ENCODE results near the gene SLC25A52.
"Not testable (repeated sequence)": the region's sequence is repeated elsewhere in the genome, so short reads cannot be mapped to it uniquely, and the experiment has no call there.

The SLC25A52 gene, protein sequence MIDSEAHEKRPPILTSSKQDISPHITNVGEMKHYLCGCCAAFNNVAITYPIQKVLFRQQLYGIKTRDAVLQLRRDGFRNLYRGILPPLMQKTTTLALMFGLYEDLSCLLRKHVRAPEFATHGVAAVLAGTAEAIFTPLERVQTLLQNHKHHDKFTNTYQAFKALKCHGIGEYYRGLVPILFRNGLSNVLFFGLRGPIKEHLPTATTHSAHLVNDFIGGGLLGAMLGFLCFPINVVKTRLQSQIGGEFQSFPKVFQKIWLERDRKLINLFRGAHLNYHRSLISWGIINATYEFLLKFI

GRCh38 chr18:31760695-31761094 lies at the start of gene SLC25A52:
SLC25A52 (minus strand) TSS chr18:31760880; CDS start chr18:31760661, 219 bp downstream.
- no peak for DNase-seq

GRCh38 chr18:31809049-31809448 lies 48.4 kb upstream of the SLC25A52 start:
- DNase-seq: not testable (repeated sequence)

- DNase-seq: no peak
These were observed 40.4 kb upstream of the SLC25A52 start for GRCh38 chr18:31801078-31801477.

GRCh38 chr18:31799257-31799656 lies 38.6 kb upstream of the SLC25A52 start:
- DNase-seq: not testable (repeated sequence)

DNA sequence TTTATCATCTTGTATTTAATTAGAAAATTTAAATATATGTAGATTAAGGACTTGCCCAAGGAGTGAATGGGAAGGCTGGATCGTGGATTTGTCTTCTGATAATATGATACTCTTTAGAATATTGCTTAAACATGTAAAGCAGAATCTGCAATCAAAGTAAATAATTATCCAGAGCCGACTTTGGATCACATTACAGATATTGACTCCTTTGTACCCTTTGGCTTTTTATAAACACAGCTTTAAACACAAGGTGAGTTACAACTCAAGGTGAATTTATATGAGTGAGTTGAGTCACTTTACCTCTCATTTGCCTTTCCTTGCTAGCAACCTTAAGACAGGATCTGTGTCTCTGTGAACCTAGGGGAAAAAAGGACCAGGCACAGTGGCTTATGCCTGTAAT lies 37.7 kb upstream of the SLC25A52 start:
- no peak for DNase-seq

DNA sequence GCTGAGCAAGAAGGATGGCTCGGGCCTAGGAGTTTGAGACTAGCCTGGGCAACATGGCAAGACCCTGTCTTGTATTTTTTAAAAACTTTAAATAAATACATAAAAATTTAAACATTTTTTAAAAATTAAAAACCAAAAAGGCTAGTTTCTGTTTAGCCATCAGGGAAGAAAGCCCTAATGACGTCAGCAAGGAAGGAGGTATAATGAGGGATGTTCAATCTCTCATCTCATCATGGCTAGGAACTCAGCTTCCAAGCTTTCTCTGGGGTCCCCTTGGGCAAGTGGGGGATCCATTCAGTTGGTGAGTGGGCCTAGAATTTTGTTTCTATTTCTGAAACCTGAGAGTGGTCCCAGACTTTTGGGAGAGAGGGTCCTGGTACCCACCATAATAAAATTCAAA lies 35.1 kb upstream of the SLC25A52 start:
- no peak for DNase-seq

- DNase-seq: no peak
These were observed 32.9 kb upstream of the SLC25A52 start for GRCh38 chr18:31793531-31793930.

DNA sequence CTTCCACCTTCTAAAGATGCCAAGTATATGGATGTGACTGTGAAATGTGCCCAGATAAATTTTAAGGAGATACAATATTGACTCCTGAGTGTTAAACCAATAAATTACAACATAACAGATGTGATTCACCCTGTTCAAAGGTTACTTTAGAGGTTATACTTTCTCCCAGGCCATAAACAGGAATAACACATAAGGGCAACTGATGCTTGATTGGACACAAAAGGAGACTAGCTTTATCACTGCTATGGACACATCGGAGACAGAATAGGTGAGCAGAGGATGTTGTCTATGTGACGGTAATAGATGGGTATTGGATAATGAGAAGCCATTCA lies 31.9 kb upstream of the SLC25A52 start:
- DNase-seq: no peak

DNA sequence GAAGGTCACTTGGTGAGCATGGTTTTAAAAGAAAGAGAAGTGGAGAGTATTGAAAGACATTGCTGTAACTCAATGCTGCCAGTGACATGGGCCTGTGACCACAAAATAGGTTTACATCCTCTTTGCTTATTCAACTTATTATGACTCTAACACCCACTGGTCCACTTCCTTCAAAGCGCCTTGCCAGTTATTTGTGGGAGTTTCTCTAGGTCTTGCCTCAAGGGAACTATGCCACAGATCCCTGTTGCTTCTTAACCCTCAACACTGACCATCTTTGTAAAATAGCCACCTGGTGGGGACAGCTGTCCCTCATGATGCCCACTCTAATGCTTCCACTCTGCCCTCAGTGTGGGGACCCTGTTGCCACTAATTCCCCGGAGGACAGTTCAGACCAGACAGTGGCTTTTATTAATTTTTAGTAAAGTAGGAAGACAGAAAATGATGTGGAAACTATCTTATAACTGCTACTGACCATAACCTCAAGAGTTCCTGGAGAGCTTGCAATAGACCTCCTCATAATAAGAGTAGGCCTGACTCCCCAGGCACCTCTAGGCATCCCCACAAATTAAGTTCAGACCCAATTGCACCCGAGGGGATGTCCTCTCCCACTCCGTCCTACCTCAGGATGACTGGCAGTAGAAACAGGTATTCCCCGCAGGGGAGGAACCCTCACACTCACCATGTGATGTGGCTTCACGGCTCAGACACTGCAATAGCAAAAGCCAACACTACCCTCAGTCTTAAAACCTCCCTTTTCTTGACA lies 31.3 kb upstream of the SLC25A52 start:
- no peak for DNase-seq

- DNase-seq: no peak
These were observed 28.7 kb upstream of the SLC25A52 start for GRCh38 chr18:31789409-31789808.

GRCh38 chr18:31783059-31783458 lies 22.4 kb upstream of the SLC25A52 start:
- DNase-seq: no peak

- DNase-seq: no peak
These were observed 17.8 kb upstream of the SLC25A52 start for GRCh38 chr18:31778391-31778950.

DNA sequence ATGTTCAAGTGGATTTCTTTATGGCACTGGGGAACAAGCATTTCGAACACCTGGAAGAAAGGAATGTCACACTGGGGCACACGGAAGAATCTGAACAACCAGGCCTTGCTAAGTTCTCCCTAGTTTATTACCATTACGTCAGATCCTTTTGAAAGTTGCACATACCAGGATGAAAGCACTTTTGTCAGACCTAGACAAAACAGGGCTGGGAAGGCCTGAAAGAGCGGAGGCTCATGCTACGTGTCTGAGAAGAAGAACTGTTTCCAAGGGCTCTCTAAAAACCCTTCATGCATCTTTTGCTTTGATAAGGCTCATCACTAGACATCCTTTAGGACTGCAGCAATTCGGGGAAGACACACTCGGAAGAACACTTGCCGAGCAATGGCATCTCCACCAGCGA lies 15.4 kb upstream of the SLC25A52 start:
- no peak for DNase-seq

DNA sequence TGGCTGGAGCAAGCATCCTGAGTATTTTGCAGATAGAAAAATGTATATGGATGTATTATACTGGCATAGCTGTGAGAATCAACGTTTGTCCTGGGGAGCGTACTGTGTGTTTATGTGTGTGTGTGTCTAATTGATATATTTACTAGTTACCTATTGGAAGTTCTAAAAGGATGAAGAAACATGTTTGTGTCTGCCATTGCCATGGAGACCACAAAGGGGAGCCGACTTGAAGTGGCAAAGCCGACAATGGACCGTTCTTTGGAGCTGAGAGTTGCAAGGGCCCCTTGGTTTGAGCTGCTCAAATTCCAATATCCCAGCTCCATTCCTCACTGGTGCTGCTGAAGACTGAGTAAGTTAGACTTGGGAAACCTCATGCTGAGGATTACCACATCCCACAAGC lies 14.3 kb upstream of the SLC25A52 start:
- no peak for DNase-seq

GRCh38 chr18:31774477-31774785 lies 13.8 kb upstream of the SLC25A52 start:
- no peak for DNase-seq

DNA sequence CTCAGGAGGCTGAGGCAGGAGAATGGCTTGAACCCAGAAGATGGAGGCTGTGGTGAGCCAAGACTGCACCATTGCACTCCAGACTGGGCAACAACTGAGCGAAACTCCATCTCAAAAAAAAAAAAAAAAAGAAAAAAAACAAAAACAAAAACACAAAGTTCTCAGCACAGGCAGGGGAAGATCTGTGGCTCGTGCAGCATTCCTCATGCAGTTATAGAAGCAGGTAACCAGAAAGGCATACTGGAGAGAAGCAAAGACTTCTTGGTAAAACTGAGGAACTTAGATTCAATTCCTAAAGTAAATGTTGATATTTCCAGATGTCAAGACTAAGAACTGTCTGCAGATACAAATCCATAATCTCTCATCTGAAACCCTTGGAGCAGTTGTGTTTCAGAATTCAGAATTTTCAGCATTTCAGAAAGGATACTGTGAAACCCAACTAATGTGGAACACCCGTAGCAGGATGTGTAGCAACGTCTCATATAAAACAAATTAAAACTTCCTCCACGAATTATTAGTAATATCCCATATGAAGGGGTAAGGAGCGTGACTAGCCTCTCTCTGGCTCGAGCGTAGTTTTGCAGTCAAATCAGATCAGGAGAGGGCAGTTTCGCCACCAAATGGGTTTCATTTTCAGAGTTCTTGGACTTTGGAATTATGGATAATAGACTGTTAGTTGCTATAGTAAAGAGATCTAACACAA lies 13.2 kb upstream of the SLC25A52 start:
- no peak for DNase-seq

- no peak for DNase-seq
These were observed 12.0 kb upstream of the SLC25A52 start for GRCh38 chr18:31772699-31773098.

- DNase-seq: no peak
These were observed 10.4 kb downstream of the SLC25A52 start for GRCh38 chr18:31750273-31750672.

GRCh38 chr18:31746396-31746795 lies 14.3 kb downstream of the SLC25A52 start:
- DNase-seq: no peak

DNA sequence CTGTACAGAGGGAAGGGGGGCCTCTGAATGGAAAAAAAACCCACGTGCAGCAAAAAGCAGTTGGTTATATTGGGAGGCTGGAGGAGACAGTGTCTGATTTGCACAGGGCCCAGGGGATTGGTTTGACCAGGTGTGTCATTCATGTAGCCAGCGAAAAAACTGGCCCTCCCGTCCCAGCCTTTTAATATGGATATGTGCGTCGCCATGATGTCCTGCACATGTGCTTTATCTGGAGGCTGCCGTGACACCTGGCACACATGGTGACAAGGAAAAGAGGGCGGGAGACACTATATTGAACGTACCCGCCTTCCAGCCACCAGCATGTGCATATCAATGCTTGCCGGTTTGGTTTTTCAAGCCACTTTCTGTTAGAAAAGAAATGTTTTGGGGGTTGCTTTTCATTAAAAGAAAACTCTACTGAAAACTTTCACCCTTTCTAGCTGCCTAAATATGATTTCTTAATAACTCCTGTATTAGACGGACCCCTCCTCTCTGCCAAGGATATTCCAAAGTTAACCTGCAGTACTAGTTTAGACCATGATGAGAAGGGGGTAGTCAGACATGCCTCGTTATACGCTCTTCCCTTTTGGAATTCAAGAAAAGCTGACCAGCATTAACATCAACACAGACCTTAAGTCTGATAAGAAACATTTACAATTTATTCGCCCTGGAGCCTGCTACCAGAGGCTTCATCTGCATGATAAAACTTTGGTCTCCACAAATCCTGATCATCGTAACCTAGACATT lies 16.2 kb downstream of the SLC25A52 start:
- no peak for DNase-seq

DNA sequence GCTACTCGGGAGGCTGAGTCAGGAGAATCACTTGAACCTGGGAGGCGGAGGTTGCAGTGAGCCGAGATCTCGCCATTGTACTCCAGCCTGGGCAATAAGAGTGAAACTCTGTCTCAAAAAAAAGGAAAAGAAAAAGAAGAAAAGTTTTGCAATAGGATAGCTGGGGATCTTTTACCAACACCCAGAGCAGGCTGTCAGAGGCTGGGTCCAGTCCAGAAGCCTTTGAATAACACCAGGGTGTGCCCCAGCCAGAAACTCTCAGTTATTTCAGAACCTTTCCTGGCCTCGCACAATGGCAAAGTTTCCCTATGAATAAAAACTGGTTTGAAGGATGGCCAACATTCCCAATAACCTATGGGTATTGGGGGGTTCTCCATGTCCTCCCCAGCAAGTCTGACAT lies 17.1 kb downstream of the SLC25A52 start:
- peak in 1 of 56 donors; percentile 4 for DNase-seq
